ENCODE measurements around the gene GAL3ST1.
A peak's percentile ranks its signal among the peaks of the same experiment; 100 is the strongest.
"Not testable (repeated sequence)": the region's sequence is repeated elsewhere in the genome, so short reads cannot be mapped to it uniquely, and the experiment has no call there.

Gene GAL3ST1

GRCh38 chr22:30547188-30547587, 27.3 kb downstream of the GAL3ST1 start:
- Histone ChIP-seq H3K36me3 (ENCODE audit: control insufficient read depth, insufficient read depth, low read length, severe bottlenecking) (no peaks in the 10 kb centered on the region), H3K4me3 (ENCODE audit: low read length) (no peak overlapping the region), H3K9ac (ENCODE audit: low read length) (no peak overlapping the region), H3K27me3 (replicated peaks; ENCODE audit: control insufficient read depth, insufficient read depth, low read length) (peaks cover 31% of the 10 kb centered on the region), H3K9me3 (ENCODE audit: control insufficient read depth, low read length) (no peaks in the 10 kb centered on the region), H3K4me1 (ENCODE audit: control insufficient read depth, insufficient read depth, low read length) (peaks cover 13% of the 10 kb centered on the region)
- DNase-seq (ENCODE audit: low read depth) = no peak

GRCh38 chr22:30546616-30547015, 27.8 kb downstream of the GAL3ST1 start, which contains the start of gene SEC14L6:
Gene SEC14L6 (minus strand): TSS chr22:30546741. CDS start chr22:30546682, 59 bp downstream.
- peaks cover 13% of the 10 kb centered on the region for H3K4me1 ChIP-seq (ENCODE audit: control insufficient read depth, insufficient read depth, low read length)
- H3K36me3 ChIP-seq (ENCODE audit: control insufficient read depth, insufficient read depth, low read length, severe bottlenecking) = no peaks in the 10 kb centered on the region
- H3K4me3 ChIP-seq (ENCODE audit: low read length) = no peak within 1 kb of the TSS
- H3K9ac ChIP-seq (ENCODE audit: low read length) = no peak within 1 kb of the TSS
- H3K9me3 ChIP-seq (ENCODE audit: control insufficient read depth, low read length) = no peaks in the 10 kb centered on the region
- DNase-seq (ENCODE audit: low read depth) = no peak
- H3K27me3 ChIP-seq (replicated peaks; ENCODE audit: control insufficient read depth, insufficient read depth, low read length) = peaks cover 31% of the 10 kb centered on the region

GRCh38 chr22:30542811-30543188, 31.7 kb downstream of the GAL3ST1 start:
- DNase-seq (ENCODE audit: low read depth) = no peak
- Histone ChIP-seq H3K4me1 (ENCODE audit: control insufficient read depth, insufficient read depth, low read length) (no peaks in the 10 kb centered on the region), H3K9ac (ENCODE audit: low read length) (no peak overlapping the region), H3K9me3 (ENCODE audit: control insufficient read depth, low read length) (no peaks in the 10 kb centered on the region), H3K4me3 (ENCODE audit: low read length) (peak overlapping the region; percentile 58), H3K36me3 (ENCODE audit: control insufficient read depth, insufficient read depth, low read length, severe bottlenecking) (no peaks in the 10 kb centered on the region), H3K27me3 (replicated peaks; ENCODE audit: control insufficient read depth, insufficient read depth, low read length) (peaks cover 31% of the 10 kb centered on the region)

GRCh38 chr22:30541961-30542810, 32.3 kb downstream of the GAL3ST1 start:
- H3K36me3 ChIP-seq (ENCODE audit: control insufficient read depth, insufficient read depth, low read length, severe bottlenecking) = no peaks in the 10 kb centered on the region
- no peaks in the 10 kb centered on the region for H3K9me3 ChIP-seq (ENCODE audit: control insufficient read depth, low read length)
- peaks cover 29% of the 10 kb centered on the region for H3K27me3 ChIP-seq (replicated peaks; ENCODE audit: control insufficient read depth, insufficient read depth, low read length)
- no peak overlapping the region for H3K9ac ChIP-seq (ENCODE audit: low read length)
- H3K4me3 ChIP-seq (ENCODE audit: low read length) = peak overlapping the region; percentile 58
- DNase-seq (ENCODE audit: low read depth) = peak; percentile 30
- H3K4me1 ChIP-seq (ENCODE audit: control insufficient read depth, insufficient read depth, low read length) = no peaks in the 10 kb centered on the region

- not testable (repeated sequence) for H3K36me3 ChIP-seq (ENCODE audit: control insufficient read depth, insufficient read depth, low read length, severe bottlenecking); DNase-seq (ENCODE audit: low read depth); H3K4me3 ChIP-seq (ENCODE audit: low read length); H3K9ac ChIP-seq (ENCODE audit: low read length); H3K4me1 ChIP-seq (ENCODE audit: control insufficient read depth, insufficient read depth, low read length); H3K9me3 ChIP-seq (ENCODE audit: control insufficient read depth, low read length)
- peaks cover 25% of the 10 kb centered on the region for H3K27me3 ChIP-seq (replicated peaks; ENCODE audit: control insufficient read depth, insufficient read depth, low read length)
Observed at GRCh38 chr22:30541511-30541910, 33.0 kb downstream of the GAL3ST1 start.

GRCh38 chr22:30539368-30539767, 35.1 kb downstream of the GAL3ST1 start:
- Histone ChIP-seq H3K9me3 (ENCODE audit: control insufficient read depth, low read length) (no peaks in the 10 kb centered on the region), H3K4me1 (ENCODE audit: control insufficient read depth, insufficient read depth, low read length) (no peaks in the 10 kb centered on the region), H3K36me3 (ENCODE audit: control insufficient read depth, insufficient read depth, low read length, severe bottlenecking) (no peaks in the 10 kb centered on the region), H3K4me3 (ENCODE audit: low read length) (no peak overlapping the region), H3K27me3 (replicated peaks; ENCODE audit: control insufficient read depth, insufficient read depth, low read length) (peaks cover 27% of the 10 kb centered on the region), H3K9ac (ENCODE audit: low read length) (no peak overlapping the region)
- no peak for DNase-seq (ENCODE audit: low read depth)

GRCh38 chr22:30538280-30538679, 36.2 kb downstream of the GAL3ST1 start:
- DNase-seq (ENCODE audit: low read depth) = no peak
- H3K4me3 ChIP-seq (ENCODE audit: low read length) = no peak overlapping the region
- H3K27me3 ChIP-seq (replicated peaks; ENCODE audit: control insufficient read depth, insufficient read depth, low read length) = peaks cover 29% of the 10 kb centered on the region
- H3K4me1 ChIP-seq (ENCODE audit: control insufficient read depth, insufficient read depth, low read length) = no peaks in the 10 kb centered on the region
- H3K9ac ChIP-seq (ENCODE audit: low read length) = no peak overlapping the region
- H3K36me3 ChIP-seq (ENCODE audit: control insufficient read depth, insufficient read depth, low read length, severe bottlenecking) = no peaks in the 10 kb centered on the region
- H3K9me3 ChIP-seq (ENCODE audit: control insufficient read depth, low read length) = no peaks in the 10 kb centered on the region

- no peak overlapping the region for H3K9ac ChIP-seq (ENCODE audit: low read length)
- no peaks in the 10 kb centered on the region for H3K36me3 ChIP-seq (ENCODE audit: control insufficient read depth, insufficient read depth, low read length, severe bottlenecking)
- peaks cover 20% of the 10 kb centered on the region for H3K27me3 ChIP-seq (replicated peaks; ENCODE audit: control insufficient read depth, insufficient read depth, low read length)
- no peaks in the 10 kb centered on the region for H3K9me3 ChIP-seq (ENCODE audit: control insufficient read depth, low read length)
- H3K4me1 ChIP-seq (ENCODE audit: control insufficient read depth, insufficient read depth, low read length) = no peaks in the 10 kb centered on the region
- no peak overlapping the region for H3K4me3 ChIP-seq (ENCODE audit: low read length)
- no peak for DNase-seq (ENCODE audit: low read depth)
Observed at GRCh38 chr22:30537083-30537731, 37.3 kb downstream of the GAL3ST1 start.

GRCh38 chr22:30535182-30535581, 39.3 kb downstream of the GAL3ST1 start:
- H3K4me1 ChIP-seq (ENCODE audit: control insufficient read depth, insufficient read depth, low read length) = no peaks in the 10 kb centered on the region
- H3K9ac ChIP-seq (ENCODE audit: low read length) = no peak overlapping the region
- H3K36me3 ChIP-seq (ENCODE audit: control insufficient read depth, insufficient read depth, low read length, severe bottlenecking) = no peaks in the 10 kb centered on the region
- H3K4me3 ChIP-seq (ENCODE audit: low read length) = no peak overlapping the region
- no peak for DNase-seq (ENCODE audit: low read depth)
- H3K9me3 ChIP-seq (ENCODE audit: control insufficient read depth, low read length) = no peaks in the 10 kb centered on the region
- peaks cover 20% of the 10 kb centered on the region for H3K27me3 ChIP-seq (replicated peaks; ENCODE audit: control insufficient read depth, insufficient read depth, low read length)

- peaks cover 8% of the 10 kb centered on the region for H3K27me3 ChIP-seq (replicated peaks; ENCODE audit: control insufficient read depth, insufficient read depth, low read length)
- no peaks in the 10 kb centered on the region for H3K9me3 ChIP-seq (ENCODE audit: control insufficient read depth, low read length)
- no peak overlapping the region for H3K4me3 ChIP-seq (ENCODE audit: low read length)
- no peaks in the 10 kb centered on the region for H3K4me1 ChIP-seq (ENCODE audit: control insufficient read depth, insufficient read depth, low read length)
- no peak for DNase-seq (ENCODE audit: low read depth)
- H3K36me3 ChIP-seq (ENCODE audit: control insufficient read depth, insufficient read depth, low read length, severe bottlenecking) = no peaks in the 10 kb centered on the region
- no peak overlapping the region for H3K9ac ChIP-seq (ENCODE audit: low read length)
Observed at GRCh38 chr22:30531651-30532608, 42.5 kb downstream of the GAL3ST1 start.

GRCh38 chr22:30526656-30527055, 47.8 kb downstream of the GAL3ST1 start:
- no peak overlapping the region for H3K9ac ChIP-seq (ENCODE audit: low read length)
- no peak for DNase-seq (ENCODE audit: low read depth)
- H3K27me3 ChIP-seq (replicated peaks; ENCODE audit: control insufficient read depth, insufficient read depth, low read length) = peaks cover 25% of the 10 kb centered on the region
- H3K4me3 ChIP-seq (ENCODE audit: low read length) = no peak overlapping the region
- H3K9me3 ChIP-seq (ENCODE audit: control insufficient read depth, low read length) = no peaks in the 10 kb centered on the region
- H3K4me1 ChIP-seq (ENCODE audit: control insufficient read depth, insufficient read depth, low read length) = no peaks in the 10 kb centered on the region
- H3K36me3 ChIP-seq (ENCODE audit: control insufficient read depth, insufficient read depth, low read length, severe bottlenecking) = no peaks in the 10 kb centered on the region
